Caco-2 (cell line): ENCODE measurements around the gene C6orf132. TPM values are rescaled to one million over a fixed set of nuclear protein-coding genes. Genes with fewer than 3 reads are reported as not detected.

ENCODE experiments used
- BruUV-seq: library from RNA; stranded (reverse); fragments of 400-500 nt; replicated peaks from 2 replicates; lab custom pipeline; 2021; lab: Mats Ljungman, UMichigan
- CTCF ChIA-PET: fragments of 300-600 bp; sonication (Branson Sonifier 250); formaldehyde crosslinking; loops from one replicate; lab custom pipeline; 2022; ENCODE audit warnings: antibody characterized with exemption; lab: Charles Lee
- POLR2A ChIA-PET: fragments of 300-600 bp; sonication (Branson Sonifier 250); formaldehyde crosslinking; loops from one replicate; lab custom pipeline; 2022; ENCODE audit warnings: antibody characterized with exemption; lab: Charles Lee
- DNase-seq, 2 experiments: peaks; one replicate each; pipeline versions ENCODE4 v3.0.0 to v3.0.0-alpha.2; 2020 to 2022
- H3K27me3 ChIP-seq: replicated peaks from 2 replicates; pipeline ENCODE4 v1.6.0; 2011; ENCODE audit warnings: low read length; ENCODE audit not compliant: control insufficient read depth, insufficient read depth
- H3K36me3 ChIP-seq: 2 replicates; pipeline ENCODE4 v1.5.1; 2011; ENCODE audit warnings: low read length; ENCODE audit not compliant: control insufficient read depth, insufficient read depth
- H3K4me1 ChIP-seq: fragments of 250-450 bp; sonication (Bioruptor Pico); 2 replicates; pipeline ENCODE4 v1.5.1; 2020; ENCODE audit warnings: mild to moderate bottlenecking
- H3K4me3 ChIP-seq: 2 replicates; pipeline ENCODE4 v1.5.1; 2011; ENCODE audit warnings: low read depth, mild to moderate bottlenecking, control low read depth, low read length
- H3K9me3 ChIP-seq: fragments of 250-450 bp; sonication (Bioruptor Pico); 2 replicates; pipeline ENCODE4 v1.5.1; 2020; ENCODE audit warnings: mild to moderate bottlenecking, moderate library complexity
- H3K27ac Mint-ChIP-seq: one replicate; pipeline ENCODE4 v1.8.0; 2022; ENCODE audit warnings: mixed read lengths; ENCODE audit not compliant: unreplicated experiment
- H3K27me3 Mint-ChIP-seq: one replicate; pipeline ENCODE4 v1.8.0; 2022; ENCODE audit warnings: mixed read lengths; ENCODE audit not compliant: insufficient read depth, unreplicated experiment
- H3K36me3 Mint-ChIP-seq: one replicate; pipeline ENCODE4 v1.8.0; 2022; ENCODE audit warnings: mild to moderate bottlenecking, mixed read lengths; ENCODE audit not compliant: insufficient read depth, unreplicated experiment
- H3K4me1 Mint-ChIP-seq: one replicate; pipeline ENCODE4 v1.8.0; 2022; ENCODE audit warnings: low read depth, mixed read lengths; ENCODE audit not compliant: unreplicated experiment
- H3K4me3 Mint-ChIP-seq: one replicate; pipeline ENCODE4 v1.8.0; 2022; ENCODE audit warnings: mild to moderate bottlenecking, moderate library complexity, mixed read lengths; ENCODE audit not compliant: unreplicated experiment
- H3K9me3 Mint-ChIP-seq: one replicate; pipeline ENCODE4 v1.8.0; 2022; ENCODE audit warnings: mixed read lengths; ENCODE audit not compliant: unreplicated experiment
- CTCF ChIP-seq, 2 experiments: fragments of 200-600 bp in 1 of 2; IDR thresholded peaks; 1 replicate in 1 of 2; 2 replicates in 1 of 2; pipeline versions ENCODE4 v1.5.1 to v1.8.0; 2011 to 2022; ENCODE audit warnings: antibody characterized with exemption in 1 of 2, control low read depth in 1 of 2, inconsistent platforms in 1 of 2, low read depth in 1 of 2, low read length in 1 of 2, mild to moderate bottlenecking in 1 of 2, moderate library complexity in 1 of 2; ENCODE audit not compliant: insufficient read depth in 1 of 2, severe bottlenecking in 1 of 2, unreplicated experiment in 1 of 2
- intact Hi-C: fragments of 100-400 bp; cut with micrococcal nuclease; formaldehyde crosslinking; loops from one replicate; pipeline ENCODE4 v1.10.0; 2022; ENCODE audit not compliant: unreplicated experiment
- total RNA-seq: library from RNA; stranded (reverse); gene quantifications from 2 replicates; pipeline ENCODE4 v1.2.3, GENCODE V29; 2022

Gene C6orf132
- total RNA-seq, 1 experiment from 2014 or later: 56.2 TPM

- ChIA-PET CTCF (no interaction called here), POLR2A (no interaction called here)
- TF ChIP-seq CTCF (IDR thresholded peaks at IDR 0.05; ENCODE audit: insufficient read depth in 1 of 2, low read depth in 1 of 2, low read length in 1 of 2, severe bottlenecking in 1 of 2, unreplicated experiment in 1 of 2): no peak
- intact Hi-C loops: no loop called here
- H3K4me3 Mint-ChIP-seq: no peak overlapping the region
- H3K27ac Mint-ChIP-seq: no peak overlapping the region
- H3K36me3 Mint-ChIP-seq: peaks cover 22% of the 10 kb centered on the region
- DNase-seq: no peak
- no peaks in the 10 kb centered on the region for H3K9me3 Mint-ChIP-seq
- Histone ChIP-seq H3K27me3 (no peaks in the 10 kb centered on the region), H3K4me1 (no peaks in the 10 kb centered on the region), H3K9me3 (no peaks in the 10 kb centered on the region), H3K36me3 (no peaks in the 10 kb centered on the region; the same call in none of the 2 replicates), H3K4me3 (no peak overlapping the region)
- no peaks in the 10 kb centered on the region for H3K4me1 Mint-ChIP-seq
- no TSS peak for BruUV-seq
- H3K27me3 Mint-ChIP-seq: no peaks in the 10 kb centered on the region
Measured at GRCh38 chr6:42068173-42068572, 74.2 kb downstream of the C6orf132 start.

GRCh38 chr6:42066156-42066675 is 76.2 kb downstream of the C6orf132 start:
- H3K36me3 Mint-ChIP-seq: peaks cover 25% of the 10 kb centered on the region
- intact Hi-C loops: no loop called here
- no peak for DNase-seq
- no peaks in the 10 kb centered on the region for H3K27me3 Mint-ChIP-seq
- no peaks in the 10 kb centered on the region for H3K4me1 ChIP-seq
- no peaks in the 10 kb centered on the region for H3K9me3 Mint-ChIP-seq
- no peak overlapping the region for H3K27ac Mint-ChIP-seq
- H3K9me3 ChIP-seq: no peaks in the 10 kb centered on the region
- no TSS peak for BruUV-seq
- no peak overlapping the region for H3K4me3 Mint-ChIP-seq
- no peaks in the 10 kb centered on the region; the same call in none of the 2 replicates for H3K36me3 ChIP-seq
- no peaks in the 10 kb centered on the region for H3K27me3 ChIP-seq
- H3K4me3 ChIP-seq: no peak overlapping the region
- no peak for TF ChIP-seq CTCF (IDR thresholded peaks at IDR 0.05; ENCODE audit: insufficient read depth in 1 of 2, low read depth in 1 of 2, low read length in 1 of 2, severe bottlenecking in 1 of 2, unreplicated experiment in 1 of 2)
- ChIA-PET POLR2A (interaction anchor here (0.7 kb wide), 1 partner anchor 16 kb away, joined by 3 read pairs; the partner anchor contains the start of gene TAF8), CTCF (no interaction called here)
- H3K4me1 Mint-ChIP-seq: no peaks in the 10 kb centered on the region

- Histone ChIP-seq H3K27me3 (no peaks in the 10 kb centered on the region), H3K4me3 (no peak overlapping the region), H3K9me3 (no peaks in the 10 kb centered on the region), H3K36me3 (peaks cover 2% of the 10 kb centered on the region; the same call in 1 of the 2 replicates), H3K4me1 (no peaks in the 10 kb centered on the region)
- no peak for DNase-seq
- H3K36me3 Mint-ChIP-seq: peaks cover 74% of the 10 kb centered on the region
- TF ChIP-seq CTCF (IDR thresholded peaks at IDR 0.05; ENCODE audit: insufficient read depth in 1 of 2, low read depth in 1 of 2, low read length in 1 of 2, severe bottlenecking in 1 of 2, unreplicated experiment in 1 of 2): no peak
- H3K27me3 Mint-ChIP-seq: no peaks in the 10 kb centered on the region
- POLR2A ChIA-PET: interaction anchor here (0.6 kb wide), 1 partner anchor 135 kb away, joined by 3 read pairs; the partner anchor contains the start of gene GUCA1B
- intact Hi-C loops: no loop called here
- H3K4me1 Mint-ChIP-seq: no peaks in the 10 kb centered on the region
- no peaks in the 10 kb centered on the region for H3K9me3 Mint-ChIP-seq
- H3K27ac Mint-ChIP-seq: no peak overlapping the region
- no peak overlapping the region for H3K4me3 Mint-ChIP-seq
- CTCF ChIA-PET: no interaction called here
- no TSS peak for BruUV-seq
Measured at GRCh38 chr6:42059743-42060142, 82.7 kb downstream of the C6orf132 start.
